H9 (cell line): Measurements from ENCODE around the gene PPAN. TPM values are rescaled to one million over a fixed set of nuclear protein-coding genes. Genes with fewer than 3 reads are reported as not detected.

Source experiments
- DNase-seq: peaks from one replicate; pipeline ENCODE4 v3.0.0-alpha.2; 2017
- H2AFZ ChIP-seq: one replicate; pipeline ENCODE4 v1.6.1; 2013; ENCODE audit warnings: mild to moderate bottlenecking, low read length, control low read depth, moderate library complexity
- H2AK5ac ChIP-seq: 2 replicates; pipeline ENCODE4 v1.6.1; 2013; ENCODE audit warnings: low read length, control low read depth, mixed read lengths; ENCODE audit not compliant: insufficient read length
- H2BK120ac ChIP-seq: one replicate; pipeline ENCODE4 v1.6.1; 2013; ENCODE audit warnings: low read depth, mild to moderate bottlenecking, low read length, control low read depth, inconsistent platforms; ENCODE audit not compliant: poor library complexity, severe bottlenecking
- H2BK12ac ChIP-seq: 2 replicates; pipeline ENCODE4 v1.6.1; 2013; ENCODE audit warnings: low read length, control low read depth, mixed read lengths, low read depth; ENCODE audit not compliant: insufficient read length
- H2BK15ac ChIP-seq: 2 replicates; pipeline ENCODE4 v1.6.1; 2013; ENCODE audit warnings: low read depth, low read length, control low read depth
- H2BK20ac ChIP-seq: one replicate; pipeline ENCODE4 v1.6.1; 2013; ENCODE audit warnings: low read depth, mild to moderate bottlenecking, low read length, control low read depth, inconsistent platforms; ENCODE audit not compliant: poor library complexity, severe bottlenecking
- H2BK5ac ChIP-seq: 2 replicates; pipeline ENCODE4 v1.6.1; 2013; ENCODE audit warnings: low read length, control low read depth, mixed read lengths; ENCODE audit not compliant: insufficient read length
- H3K14ac ChIP-seq: 2 replicates; pipeline ENCODE4 v1.6.1; 2013; ENCODE audit warnings: low read length, control low read depth; ENCODE audit not compliant: insufficient read depth
- H3K18ac ChIP-seq: 2 replicates; pipeline ENCODE4 v1.6.1; 2013; ENCODE audit warnings: low read depth, mild to moderate bottlenecking, mixed read lengths, low read length, control low read depth; ENCODE audit not compliant: insufficient read length
- H3K23ac ChIP-seq: 2 replicates; pipeline ENCODE4 v1.6.1; 2013; ENCODE audit warnings: low read length, control low read depth, mixed read lengths, low read depth; ENCODE audit not compliant: insufficient read length
- H3K23me2 ChIP-seq: 2 replicates; pipeline ENCODE4 v1.6.1; 2013; ENCODE audit warnings: low read depth, mild to moderate bottlenecking, mixed read lengths, low read length, control low read depth; ENCODE audit not compliant: insufficient read length, poor library complexity, severe bottlenecking
- H3K27ac ChIP-seq: 2 replicates; pipeline ENCODE4 v1.5.1; 2013; ENCODE audit warnings: low read length, control low read depth, mixed read lengths, low read depth; ENCODE audit not compliant: insufficient read length
- H3K27me3 ChIP-seq: 2 replicates; pipeline ENCODE4 v1.6.1; 2013; ENCODE audit warnings: low read length, control low read depth, inconsistent platforms; ENCODE audit not compliant: insufficient read depth
- H3K4ac ChIP-seq: 2 replicates; pipeline ENCODE4 v1.6.1; 2013; ENCODE audit warnings: low read depth, mild to moderate bottlenecking, control low read depth, inconsistent platforms, low read length, moderate library complexity
- H3K4me1 ChIP-seq: 2 replicates; pipeline ENCODE4 v1.6.1; 2013; ENCODE audit warnings: low read length, control low read depth, inconsistent platforms; ENCODE audit not compliant: insufficient read depth
- H3K4me2 ChIP-seq: 2 replicates; pipeline ENCODE4 v1.6.1; 2013; ENCODE audit warnings: low read length, control low read depth, mixed read lengths; ENCODE audit not compliant: insufficient read length, insufficient read depth
- H3K56ac ChIP-seq: 2 replicates; pipeline ENCODE4 v1.6.1; 2013; ENCODE audit warnings: low read depth, mild to moderate bottlenecking, mixed read lengths, low read length, control low read depth; ENCODE audit not compliant: insufficient read length
- H3K79me1 ChIP-seq: 2 replicates; pipeline ENCODE4 v1.6.1; 2013; ENCODE audit warnings: low read depth, mild to moderate bottlenecking, moderate library complexity, low read length, control low read depth, inconsistent platforms; ENCODE audit not compliant: insufficient read depth, poor library complexity, severe bottlenecking
- H3K79me2 ChIP-seq: 2 replicates; pipeline ENCODE4 v1.6.1; 2013; ENCODE audit warnings: low read length, control low read depth, inconsistent platforms; ENCODE audit not compliant: insufficient read depth
- H3K9ac ChIP-seq: 2 replicates; pipeline ENCODE4 v1.6.1; 2013; ENCODE audit warnings: low read length, control low read depth, mixed read lengths; ENCODE audit not compliant: insufficient read length; ENCODE audit errors: extremely low read depth
- H3K9me3 ChIP-seq: one replicate; pipeline ENCODE4 v1.6.1; 2013; ENCODE audit warnings: low read depth, low read length, inconsistent platforms; ENCODE audit not compliant: control insufficient read depth
- H3T11ph ChIP-seq: one replicate; pipeline ENCODE4 v1.6.1; 2013; ENCODE audit warnings: mild to moderate bottlenecking, low read length, control low read depth, inconsistent platforms
- H4K20me1 ChIP-seq: one replicate; pipeline ENCODE4 v1.6.1; 2013; ENCODE audit not compliant: control insufficient read depth, insufficient read length, insufficient read depth
- H4K5ac ChIP-seq: 2 replicates; pipeline ENCODE4 v1.6.1; 2013; ENCODE audit warnings: low read depth, mild to moderate bottlenecking, mixed read lengths, low read length, control low read depth; ENCODE audit not compliant: insufficient read length
- H4K8ac ChIP-seq: replicated peaks from 2 replicates; pipeline ENCODE4 v1.6.1; 2013; ENCODE audit warnings: low read length, control low read depth, mixed read lengths, low read depth; ENCODE audit not compliant: insufficient read length
- H4K91ac ChIP-seq: 2 replicates; pipeline ENCODE4 v1.6.1; 2013; ENCODE audit warnings: low read depth, mild to moderate bottlenecking, moderate library complexity, mixed read lengths, low read length, control low read depth; ENCODE audit not compliant: insufficient read length
- H3K27ac Mint-ChIP-seq, 3 experiments: 2 replicates in 2 of 3; 3 replicates in 1 of 3; pipeline ENCODE4 v1.8.0; 2020 to 2021; ENCODE audit warnings: mixed read lengths in 3 of 3, mild to moderate bottlenecking in 1 of 3, moderate library complexity in 1 of 3
- H3K27me3 Mint-ChIP-seq: 2 replicates; pipeline ENCODE4 v1.8.0; 2021; ENCODE audit warnings: low read depth, mild to moderate bottlenecking, moderate library complexity, mixed read lengths
- H3K36me3 Mint-ChIP-seq, 3 experiments: 2 replicates in 2 of 3; 3 replicates in 1 of 3; pipeline ENCODE4 v1.8.0; 2020 to 2021; ENCODE audit warnings: low read depth in 3 of 3, mixed read lengths in 3 of 3; ENCODE audit not compliant: insufficient read depth in 1 of 3
- H3K4me1 Mint-ChIP-seq, 2 experiments: 2 replicates each; pipeline ENCODE4 v1.8.0; 2020; ENCODE audit warnings: mixed read lengths in 2 of 2
- H3K4me3 Mint-ChIP-seq, 2 experiments: 2 replicates in 1 of 2; 3 replicates in 1 of 2; pipeline ENCODE4 v1.8.0; 2020 to 2021; ENCODE audit warnings: mild to moderate bottlenecking in 2 of 2, mixed read lengths in 2 of 2, moderate library complexity in 1 of 2
- H3K9me3 Mint-ChIP-seq, 2 experiments: 2 replicates in 1 of 2; 3 replicates in 1 of 2; pipeline ENCODE4 v1.8.0; 2020; ENCODE audit warnings: mild to moderate bottlenecking in 2 of 2, mixed read lengths in 2 of 2, moderate library complexity in 1 of 2
- WGBS: extraction: QIAGEN DNeasy Blood & Tissue Kit; methylation state at CpG from one replicate; pipeline ENCODE4 v1.1.7; 2013; ENCODE audit warnings: missing lambda C conversion rate, low lambda C conversion rate, mixed read lengths; ENCODE audit not compliant: insufficient read length; ENCODE audit errors: extremely low coverage; 5-methylcytosine and 5-hydroxymethylcytosine counted together
- total RNA-seq: library from RNA; stranded (reverse); gene quantifications from 2 replicates; pipeline ENCODE4 v1.2.1, GENCODE V29; 2021
- TF ChIP-seq, protein P1 (sequence below): fragments of 200-600 bp; sonication (generic); conservative IDR thresholded peaks from 3 replicates; pipeline ENCODE4 v1.8.0; 2021; ENCODE audit warnings: antibody characterized with exemption, mild to moderate bottlenecking

Gene PPAN
- total RNA-seq, 1 experiment from 2014 or later: 157 TPM

DNA sequence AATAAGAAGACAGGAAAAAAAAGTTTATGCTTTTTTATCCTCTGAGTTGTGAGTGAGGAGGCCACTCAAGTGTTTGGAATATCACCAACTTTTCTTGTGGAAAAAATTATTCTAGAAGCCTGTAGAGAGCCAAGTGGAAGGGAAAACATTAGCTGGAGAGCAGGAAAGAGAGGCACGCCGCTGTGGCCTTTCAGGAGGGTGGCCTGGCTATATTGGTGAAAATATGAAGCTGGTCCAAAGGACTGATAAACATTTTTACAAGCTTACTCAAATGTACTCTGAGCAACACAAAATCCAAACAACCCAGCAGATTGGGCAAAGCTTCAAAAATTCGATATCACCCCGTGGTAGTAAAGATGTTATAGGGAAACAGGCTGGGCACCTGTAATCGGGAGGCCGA is 15.9 kb downstream of the PPAN start:
- H4K91ac ChIP-seq: no peak overlapping the region
- H3T11ph ChIP-seq: no peak overlapping the region
- H3K4me1 ChIP-seq: no peaks in the 10 kb centered on the region
- no peak overlapping the region for H3K4me3 Mint-ChIP-seq
- H2BK120ac ChIP-seq: no peak overlapping the region
- no peak overlapping the region for H3K23ac ChIP-seq
- peaks cover 3% of the 10 kb centered on the region; the same call in 1 of the 2 replicates for H3K79me2 ChIP-seq
- no peak overlapping the region for H3K27ac ChIP-seq
- no peaks in the 10 kb centered on the region for H3K9me3 ChIP-seq
- no peaks in the 10 kb centered on the region for H4K20me1 ChIP-seq
- H3K27ac Mint-ChIP-seq: peak overlapping the region in 1 of 3 experiments; percentile 12; a peak in 1 of 7 replicates
- peaks cover 0 to 3% of the 10 kb centered on the region in 2 experiments; a peak in 1 of 5 replicates for H3K9me3 Mint-ChIP-seq
- WGBS: no CpG with 5 or more reads among the region's 6 CpGs
- no peaks in the 10 kb centered on the region for H3K79me1 ChIP-seq
- H4K8ac ChIP-seq: no peak overlapping the region
- peaks cover 8 to 30% (median 20%) of the 10 kb centered on the region in 3 experiments for H3K36me3 Mint-ChIP-seq
- no peak overlapping the region for H2BK20ac ChIP-seq
- no peaks in the 10 kb centered on the region for H3K27me3 Mint-ChIP-seq
- H2AFZ ChIP-seq: no peak overlapping the region
- H3K56ac ChIP-seq: no peak overlapping the region
- H3K4ac ChIP-seq: no peak overlapping the region
- H3K9ac ChIP-seq: no peak overlapping the region
- H3K14ac ChIP-seq: no peak overlapping the region
- no peak overlapping the region for H2AK5ac ChIP-seq
- H2BK12ac ChIP-seq: no peak overlapping the region
- no peak overlapping the region for H4K5ac ChIP-seq
- H3K27me3 ChIP-seq: no peaks in the 10 kb centered on the region
- no peak overlapping the region for H3K18ac ChIP-seq
- DNase-seq: no peak
- TF ChIP-seq, protein P1, sequence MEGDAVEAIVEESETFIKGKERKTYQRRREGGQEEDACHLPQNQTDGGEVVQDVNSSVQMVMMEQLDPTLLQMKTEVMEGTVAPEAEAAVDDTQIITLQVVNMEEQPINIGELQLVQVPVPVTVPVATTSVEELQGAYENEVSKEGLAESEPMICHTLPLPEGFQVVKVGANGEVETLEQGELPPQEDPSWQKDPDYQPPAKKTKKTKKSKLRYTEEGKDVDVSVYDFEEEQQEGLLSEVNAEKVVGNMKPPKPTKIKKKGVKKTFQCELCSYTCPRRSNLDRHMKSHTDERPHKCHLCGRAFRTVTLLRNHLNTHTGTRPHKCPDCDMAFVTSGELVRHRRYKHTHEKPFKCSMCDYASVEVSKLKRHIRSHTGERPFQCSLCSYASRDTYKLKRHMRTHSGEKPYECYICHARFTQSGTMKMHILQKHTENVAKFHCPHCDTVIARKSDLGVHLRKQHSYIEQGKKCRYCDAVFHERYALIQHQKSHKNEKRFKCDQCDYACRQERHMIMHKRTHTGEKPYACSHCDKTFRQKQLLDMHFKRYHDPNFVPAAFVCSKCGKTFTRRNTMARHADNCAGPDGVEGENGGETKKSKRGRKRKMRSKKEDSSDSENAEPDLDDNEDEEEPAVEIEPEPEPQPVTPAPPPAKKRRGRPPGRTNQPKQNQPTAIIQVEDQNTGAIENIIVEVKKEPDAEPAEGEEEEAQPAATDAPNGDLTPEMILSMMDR: no peak
- no peak overlapping the region for H2BK5ac ChIP-seq
- no peak overlapping the region for H2BK15ac ChIP-seq
- no peak overlapping the region for H3K4me2 ChIP-seq
- peaks cover 6% of the 10 kb centered on the region for H3K23me2 ChIP-seq
- peaks cover 4 to 6% of the 10 kb centered on the region in 2 experiments; a peak in 2 of 4 replicates for H3K4me1 Mint-ChIP-seq
